Osteocyte (in vitro differentiated cells): ENCODE measurements around the gene TRIM16. TPM values are rescaled to one million over a fixed set of nuclear protein-coding genes. Genes with fewer than 3 reads are reported as not detected.
"Not testable (repeated sequence)": the region's sequence is repeated elsewhere in the genome, so short reads cannot be mapped to it uniquely, and the experiment has no call there.

Experiments
- DNase-seq: peaks from one replicate; pipeline ENCODE4 v3.0.0; 2021; ENCODE audit warnings: mixed read lengths; ENCODE audit not compliant: unreplicated experiment; ENCODE audit errors: extremely low spot score
- H3K27ac Mint-ChIP-seq: one replicate; pipeline ENCODE4 v1.8.0; 2021; ENCODE audit warnings: mild to moderate bottlenecking, mixed read lengths; ENCODE audit not compliant: unreplicated experiment
- H3K27me3 Mint-ChIP-seq: one replicate; pipeline ENCODE4 v1.8.0; 2021; ENCODE audit warnings: mixed read lengths; ENCODE audit not compliant: unreplicated experiment
- H3K36me3 Mint-ChIP-seq: one replicate; pipeline ENCODE4 v1.8.0; 2021; ENCODE audit warnings: mixed read lengths; ENCODE audit not compliant: unreplicated experiment
- H3K4me1 Mint-ChIP-seq: one replicate; pipeline ENCODE4 v1.8.0; 2021; ENCODE audit warnings: mixed read lengths; ENCODE audit not compliant: unreplicated experiment
- H3K4me3 Mint-ChIP-seq: one replicate; pipeline ENCODE4 v1.8.0; 2021; ENCODE audit warnings: mild to moderate bottlenecking, moderate library complexity, mixed read lengths; ENCODE audit not compliant: unreplicated experiment
- H3K9me3 Mint-ChIP-seq: one replicate; pipeline ENCODE4 v1.8.0; 2021; ENCODE audit warnings: mixed read lengths; ENCODE audit not compliant: unreplicated experiment
- total RNA-seq: library from RNA; stranded (reverse); gene quantifications from 2 replicates; pipeline ENCODE4 v1.2.1, GENCODE V29; 2021

Gene TRIM16
- total RNA-seq, 1 donor from 2014 or later: 23.5 TPM

- H3K36me3 Mint-ChIP-seq, DNase-seq, H3K27ac Mint-ChIP-seq, H3K27me3 Mint-ChIP-seq, H3K4me1 Mint-ChIP-seq, H3K4me3 Mint-ChIP-seq, H3K9me3 Mint-ChIP-seq: not testable (repeated sequence)
Observed at GRCh38 chr17:15589544-15590536, 94.3 kb downstream of the TRIM16 start.

GRCh38 chr17:15588017-15588416 is 96.1 kb downstream of the TRIM16 start:
- not testable (repeated sequence) for H3K27me3 Mint-ChIP-seq, DNase-seq, H3K4me1 Mint-ChIP-seq, H3K4me3 Mint-ChIP-seq, H3K36me3 Mint-ChIP-seq, H3K9me3 Mint-ChIP-seq, H3K27ac Mint-ChIP-seq

GRCh38 chr17:15583313-15583712 is 100.8 kb downstream of the TRIM16 start:
- H3K9me3 Mint-ChIP-seq, H3K27ac Mint-ChIP-seq, H3K4me1 Mint-ChIP-seq, DNase-seq, H3K4me3 Mint-ChIP-seq, H3K27me3 Mint-ChIP-seq, H3K36me3 Mint-ChIP-seq: not testable (repeated sequence)

GRCh38 chr17:15581462-15581861 is 102.6 kb downstream of the TRIM16 start:
- H3K36me3 Mint-ChIP-seq, H3K9me3 Mint-ChIP-seq: not testable (repeated sequence)

More at GRCh38 chr17:15581462-15581861, 102.6 kb downstream of the TRIM16 start:
- peaks cover 12% of the 10 kb centered on the region for H3K4me1 Mint-ChIP-seq
- not testable (repeated sequence) for H3K4me3 Mint-ChIP-seq, H3K27ac Mint-ChIP-seq, H3K27me3 Mint-ChIP-seq, DNase-seq

Other genes starting within 250 kb of the TRIM16 start
- 9.6 and 10.1 TPM in 2 replicates for gene CDRT4, start 216.7 kb downstream of the TRIM16 start, total RNA-seq
- gene TVP23C, start 120.8 kb downstream of the TRIM16 start, total RNA-seq: 22.1 and 26.4 TPM in 2 replicates
- gene FBXW10B, start 64.6 kb downstream of the TRIM16 start, total RNA-seq: 0.40 TPM in 1 of 2 replicates, not detected in the other
- gene ZNF286A, start 15.4 kb upstream of the TRIM16 start, total RNA-seq: 38.5 and 39.0 TPM in 2 replicates
- 0.21 and 0.78 TPM in 2 replicates for gene TBC1D26, start 48.0 kb upstream of the TRIM16 start, total RNA-seq